Ishikawa (cell line): ENCODE results near the gene FCHSD2.

Experiments used
- CEBPB ChIP-seq: IDR thresholded peaks from 2 replicates; pipeline ENCODE4 v1.6.1; 2012
- CREB1 ChIP-seq: IDR thresholded peaks from 2 replicates; pipeline ENCODE4 v1.6.1; 2012; ENCODE audit warnings: low read depth
- EGR1 ChIP-seq: IDR thresholded peaks from 2 replicates; pipeline ENCODE4 v1.6.1; 2012
- EP300 ChIP-seq: IDR thresholded peaks from 2 replicates; pipeline ENCODE4 v1.6.1; 2012; ENCODE audit warnings: borderline replicate concordance
- FOXM1 ChIP-seq: IDR thresholded peaks from 2 replicates; pipeline ENCODE4 v1.6.1; 2012; ENCODE audit warnings: low read depth, borderline replicate concordance
- NFIC ChIP-seq: IDR thresholded peaks from 2 replicates; pipeline ENCODE4 v1.6.1; 2012
- RAD21 ChIP-seq: IDR thresholded peaks from 2 replicates; pipeline ENCODE4 v1.6.1; 2012; ENCODE audit warnings: low read depth
- TAF1 ChIP-seq: IDR thresholded peaks from 2 replicates; pipeline ENCODE4 v1.6.1; 2012; ENCODE audit warnings: low read depth, mild to moderate bottlenecking
- TCF12 ChIP-seq: IDR thresholded peaks from 2 replicates; pipeline ENCODE4 v1.6.1; 2012; ENCODE audit warnings: low read depth
- TEAD4 ChIP-seq: IDR thresholded peaks from 2 replicates; pipeline ENCODE4 v1.6.1; 2012
- USF1 ChIP-seq: IDR thresholded peaks from 2 replicates; pipeline ENCODE4 v1.6.1; 2012
- YY1 ChIP-seq: IDR thresholded peaks from 2 replicates; pipeline ENCODE4 v1.6.1; 2012; ENCODE audit warnings: low read depth
- ZBTB7A ChIP-seq: IDR thresholded peaks from 2 replicates; pipeline ENCODE4 v1.6.1; 2012; ENCODE audit warnings: low read depth
- TF ChIP-seq, protein P1 (sequence below): IDR thresholded peaks from 2 replicates; pipeline ENCODE4 v1.6.1; 2012
- TF ChIP-seq, protein P2 (sequence below): IDR thresholded peaks from 2 replicates; pipeline ENCODE4 v1.6.1; 2012; ENCODE audit warnings: low read depth, mild to moderate bottlenecking

FCHSD2 gene

DNA sequence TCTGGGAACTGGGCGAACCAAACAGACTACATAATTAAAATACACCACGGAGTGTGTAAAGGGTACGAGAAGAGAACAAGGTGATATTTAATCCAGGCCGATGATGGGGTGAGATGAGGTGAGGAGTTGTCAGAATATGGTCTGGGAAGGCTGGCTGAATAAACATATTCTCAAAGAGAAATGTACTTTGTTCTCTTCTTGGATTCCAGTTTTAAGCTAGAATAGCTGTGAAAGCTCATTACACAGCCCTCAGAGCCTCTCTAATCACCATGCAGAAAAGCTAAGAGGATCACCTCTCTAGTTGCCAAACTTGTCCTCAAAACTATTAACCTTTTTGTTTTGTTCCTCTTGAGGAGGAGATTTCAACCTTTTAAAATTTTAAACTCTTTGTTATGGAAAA is 238.1 kb downstream of the FCHSD2 start:
- no peak for TF ChIP-seq CEBPB
- no peak for TF ChIP-seq NFIC
- no peak for TF ChIP-seq USF1
- no peak for TF ChIP-seq EP300

DNA sequence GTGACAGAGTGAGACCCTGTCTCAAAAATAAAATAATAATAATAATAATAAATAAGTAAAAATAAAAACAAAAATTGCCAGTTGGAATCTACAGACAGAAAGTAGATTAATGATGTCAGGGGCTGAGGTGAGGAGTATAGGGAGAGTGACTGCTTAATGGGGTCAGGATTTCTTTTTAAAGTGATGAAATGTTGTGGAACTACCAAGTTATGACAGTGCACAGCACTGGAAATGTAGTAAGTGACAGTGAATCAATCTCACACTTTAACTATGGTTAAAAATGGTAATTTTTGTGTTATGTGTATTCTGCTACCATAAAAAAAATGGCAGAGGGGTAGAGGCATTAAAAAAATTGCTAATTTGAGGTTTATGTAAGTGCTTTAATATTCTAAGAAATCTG is 240.7 kb downstream of the FCHSD2 start:
- no peak for TF ChIP-seq TAF1
- TF ChIP-seq FOXM1: no peak
- no peak for TF ChIP-seq CEBPB
- TF ChIP-seq YY1: no peak
- no peak for TF ChIP-seq ZBTB7A
- TF ChIP-seq USF1: no peak
- TF ChIP-seq RAD21: no peak
- TF ChIP-seq NFIC: no peak
- no peak for TF ChIP-seq TEAD4
- TF ChIP-seq TCF12: no peak
- TF ChIP-seq, protein P1, sequence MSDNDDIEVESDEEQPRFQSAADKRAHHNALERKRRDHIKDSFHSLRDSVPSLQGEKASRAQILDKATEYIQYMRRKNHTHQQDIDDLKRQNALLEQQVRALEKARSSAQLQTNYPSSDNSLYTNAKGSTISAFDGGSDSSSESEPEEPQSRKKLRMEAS: no peak
- TF ChIP-seq EP300: no peak
- no peak for TF ChIP-seq CREB1
- no peak for TF ChIP-seq EGR1
- TF ChIP-seq, protein P2, sequence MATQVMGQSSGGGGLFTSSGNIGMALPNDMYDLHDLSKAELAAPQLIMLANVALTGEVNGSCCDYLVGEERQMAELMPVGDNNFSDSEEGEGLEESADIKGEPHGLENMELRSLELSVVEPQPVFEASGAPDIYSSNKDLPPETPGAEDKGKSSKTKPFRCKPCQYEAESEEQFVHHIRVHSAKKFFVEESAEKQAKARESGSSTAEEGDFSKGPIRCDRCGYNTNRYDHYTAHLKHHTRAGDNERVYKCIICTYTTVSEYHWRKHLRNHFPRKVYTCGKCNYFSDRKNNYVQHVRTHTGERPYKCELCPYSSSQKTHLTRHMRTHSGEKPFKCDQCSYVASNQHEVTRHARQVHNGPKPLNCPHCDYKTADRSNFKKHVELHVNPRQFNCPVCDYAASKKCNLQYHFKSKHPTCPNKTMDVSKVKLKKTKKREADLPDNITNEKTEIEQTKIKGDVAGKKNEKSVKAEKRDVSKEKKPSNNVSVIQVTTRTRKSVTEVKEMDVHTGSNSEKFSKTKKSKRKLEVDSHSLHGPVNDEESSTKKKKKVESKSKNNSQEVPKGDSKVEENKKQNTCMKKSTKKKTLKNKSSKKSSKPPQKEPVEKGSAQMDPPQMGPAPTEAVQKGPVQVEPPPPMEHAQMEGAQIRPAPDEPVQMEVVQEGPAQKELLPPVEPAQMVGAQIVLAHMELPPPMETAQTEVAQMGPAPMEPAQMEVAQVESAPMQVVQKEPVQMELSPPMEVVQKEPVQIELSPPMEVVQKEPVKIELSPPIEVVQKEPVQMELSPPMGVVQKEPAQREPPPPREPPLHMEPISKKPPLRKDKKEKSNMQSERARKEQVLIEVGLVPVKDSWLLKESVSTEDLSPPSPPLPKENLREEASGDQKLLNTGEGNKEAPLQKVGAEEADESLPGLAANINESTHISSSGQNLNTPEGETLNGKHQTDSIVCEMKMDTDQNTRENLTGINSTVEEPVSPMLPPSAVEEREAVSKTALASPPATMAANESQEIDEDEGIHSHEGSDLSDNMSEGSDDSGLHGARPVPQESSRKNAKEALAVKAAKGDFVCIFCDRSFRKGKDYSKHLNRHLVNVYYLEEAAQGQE: no peak

GRCh38 chr11:72900013-72900412 is 242.1 kb downstream of the FCHSD2 start:
- no peak for TF ChIP-seq EGR1
- no peak for TF ChIP-seq USF1
- TF ChIP-seq YY1: no peak
- TF ChIP-seq CREB1: no peak
- TF ChIP-seq, protein P1: no peak
- TF ChIP-seq, protein P2: no peak
- no peak for TF ChIP-seq TAF1
- TF ChIP-seq NFIC: no peak
- TF ChIP-seq FOXM1: no peak
- no peak for TF ChIP-seq TEAD4
- no peak for TF ChIP-seq TCF12
- no peak for TF ChIP-seq CEBPB
- TF ChIP-seq RAD21: no peak
- no peak for TF ChIP-seq EP300
- no peak for TF ChIP-seq ZBTB7A

GRCh38 chr11:72899238-72899637 is 242.9 kb downstream of the FCHSD2 start:
- TF ChIP-seq NFIC (no peak), TAF1 (no peak), ZBTB7A (no peak), RAD21 (no peak), EGR1 (no peak), TCF12 (no peak), CREB1 (no peak), USF1 (no peak), TEAD4 (no peak), FOXM1 (no peak)
- TF ChIP-seq, protein P1: no peak
- TF ChIP-seq, protein P2: no peak
